Tibial artery (tissue), 4 donors: Measurements from ENCODE around the gene ARHGEF7.

ENCODE experiments used
- DNase-seq, 2 donors: peaks; one replicate each; pipeline ENCODE4 v3.0.0-alpha.2; 2019
- H3K27ac ChIP-seq, 2 donors: fragments of 200-600 bp; sonication (generic) in 1 of 2; 1 replicate in 1 of 2; 2 replicates in 1 of 2; pipeline ENCODE4 v1.5.1; 2018 to 2019; ENCODE audit warnings: mild to moderate bottlenecking in 1 of 2
- H3K27me3 ChIP-seq, 2 donors: fragments of 200-600 bp; sonication (generic) in 1 of 2; one replicate each; pipeline versions ENCODE4 v1.5.1 to v1.6.0; 2016 to 2019
- H3K36me3 ChIP-seq, 3 donors: fragments of 200-600 bp; sonication (generic) in 2 of 3; one replicate each; pipeline ENCODE4 v1.5.1; 2016 to 2019; ENCODE audit warnings: mild to moderate bottlenecking in 2 of 3
- H3K4me1 ChIP-seq, 4 donors: fragments of 200-600 bp; sonication (generic) in 2 of 4; 1 replicate in 3 of 4; 2 replicates in 1 of 4; pipeline ENCODE4 v1.5.1; 2016 to 2019
- H3K4me3 ChIP-seq, 2 donors: fragments of 200-600 bp; sonication (generic) in 1 of 2; 1 replicate in 1 of 2; 2 replicates in 1 of 2; pipeline ENCODE4 v1.5.1; 2018 to 2019; ENCODE audit warnings: mild to moderate bottlenecking in 2 of 2
- H3K9me3 ChIP-seq, 3 donors: fragments of 200-600 bp; sonication (generic) in 1 of 3; one replicate each; pipeline ENCODE4 v1.5.1; 2016 to 2019
- CTCF ChIP-seq, 2 experiments: fragments of 200-600 bp in 1 of 2; fragments of 450-650 bp in 1 of 2; IDR thresholded peaks; one replicate each; pipeline ENCODE4 v1.5.1; 2017 to 2019; ENCODE audit warnings: antibody characterized with exemption in 2 of 2, mild to moderate bottlenecking in 1 of 2, moderate library complexity in 1 of 2
- intact Hi-C: fragments of 100-400 bp; cut with DNase I; formaldehyde crosslinking; loops from one replicate; pipeline ENCODE4 v1.15.0; 2023; ENCODE audit warnings: low total_unique reads

ARHGEF7 gene

GRCh38 chr13:111291908-111292307, 176.8 kb downstream of the ARHGEF7 start:
- H3K9me3 ChIP-seq, result no peaks in the 10 kb centered on the region
- H3K36me3 ChIP-seq, result peaks cover 47 to 88% (median 87%) of the 10 kb centered on the region in 3 donors
- intact Hi-C loops, result no loop called here
- H3K27me3 ChIP-seq, result no peaks in the 10 kb centered on the region
- H3K4me3 ChIP-seq, result no peak overlapping the region
- no peak for DNase-seq
- H3K27ac ChIP-seq, result no peak overlapping the region
- no peak for TF ChIP-seq CTCF (IDR thresholded peaks at IDR 0.05)
- no peaks in the 10 kb centered on the region for H3K4me1 ChIP-seq

- Histone ChIP-seq H3K27ac (no peak overlapping the region), H3K4me1 (no peaks in the 10 kb centered on the region), H3K36me3 (peaks cover 38 to 82% (median 80%) of the 10 kb centered on the region in 3 donors), H3K4me3 (no peak overlapping the region), H3K9me3 (no peaks in the 10 kb centered on the region), H3K27me3 (no peaks in the 10 kb centered on the region)
- intact Hi-C loops, result no loop called here
- no peak for DNase-seq
- TF ChIP-seq CTCF (IDR thresholded peaks at IDR 0.05), result no peak
These were observed 177.8 kb downstream of the ARHGEF7 start for GRCh38 chr13:111292710-111293485.

GRCh38 chr13:111295886-111296285, 180.8 kb downstream of the ARHGEF7 start:
- no peak for TF ChIP-seq CTCF (IDR thresholded peaks at IDR 0.05)
- no peaks in the 10 kb centered on the region for H3K4me1 ChIP-seq
- H3K27ac ChIP-seq, result no peak overlapping the region
- DNase-seq, result no peak
- no peaks in the 10 kb centered on the region for H3K9me3 ChIP-seq
- H3K27me3 ChIP-seq, result no peaks in the 10 kb centered on the region
- no peak overlapping the region for H3K4me3 ChIP-seq
- H3K36me3 ChIP-seq, result peaks cover 37 to 81% (median 76%) of the 10 kb centered on the region in 3 donors
- intact Hi-C loops, result no loop called here

DNA sequence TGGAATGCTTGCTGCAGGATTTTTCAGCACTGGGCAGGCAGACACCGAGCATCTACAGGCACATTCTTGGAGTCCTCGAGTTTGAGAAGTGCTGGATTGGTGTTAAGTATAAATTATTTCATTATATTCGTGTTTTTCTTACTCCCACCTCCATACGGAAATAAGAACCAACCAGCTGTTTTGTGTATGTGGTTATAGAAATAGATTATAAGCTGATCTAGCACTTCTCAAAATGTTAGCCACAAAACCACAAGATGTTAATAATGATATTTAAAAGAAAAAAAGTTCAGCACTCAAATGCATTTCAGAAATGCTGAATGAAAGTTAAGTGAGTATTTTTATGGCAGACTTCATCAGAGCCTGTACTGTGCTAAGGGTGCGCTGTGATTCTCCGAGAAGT, 181.3 kb downstream of the ARHGEF7 start:
- no peak for DNase-seq
- H3K4me3 ChIP-seq, result no peak overlapping the region
- H3K27ac ChIP-seq, result no peak overlapping the region
- no peaks in the 10 kb centered on the region for H3K27me3 ChIP-seq
- peaks cover 39 to 81% (median 76%) of the 10 kb centered on the region in 3 donors for H3K36me3 ChIP-seq
- no peaks in the 10 kb centered on the region for H3K4me1 ChIP-seq
- no peak for TF ChIP-seq CTCF (IDR thresholded peaks at IDR 0.05)
- no peaks in the 10 kb centered on the region for H3K9me3 ChIP-seq
- intact Hi-C loops, result no loop called here

DNA sequence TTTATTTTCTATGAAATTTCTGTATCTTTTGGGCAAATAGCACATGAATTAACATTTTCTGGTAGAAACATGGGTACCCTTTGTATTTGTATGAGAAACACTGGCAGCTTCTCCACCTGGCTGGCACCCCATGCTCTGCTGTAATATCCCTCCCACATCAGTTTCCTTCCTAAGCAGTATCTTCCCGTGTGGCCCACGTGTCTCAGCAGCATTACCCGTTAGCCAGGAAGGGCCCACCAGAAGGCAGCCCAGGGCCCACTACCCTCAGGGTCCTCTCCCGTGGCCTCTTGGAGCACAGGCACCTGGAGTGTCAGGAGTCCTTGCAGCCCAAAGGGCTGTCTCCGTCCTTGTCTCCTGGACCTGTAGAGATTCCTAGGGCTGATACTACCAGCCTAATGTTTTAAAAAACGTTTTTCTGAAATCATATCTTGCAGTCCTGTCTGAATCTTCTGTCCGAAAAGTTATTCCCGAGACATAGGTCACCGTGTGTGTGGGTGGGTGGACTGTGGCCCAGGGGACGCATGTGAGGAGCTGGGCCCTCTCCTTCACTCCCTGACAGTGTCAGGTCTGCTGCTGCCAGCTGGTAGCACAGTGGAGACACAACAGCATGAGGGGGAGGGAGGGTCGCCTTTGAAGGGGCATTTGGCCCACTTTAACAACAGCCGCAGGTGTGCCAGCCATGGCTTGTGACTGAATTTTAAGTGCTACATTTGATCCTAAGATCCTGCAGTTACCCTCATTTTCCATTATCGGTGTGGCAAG, 183.3 kb downstream of the ARHGEF7 start:
- Histone ChIP-seq H3K36me3 (peaks cover 41 to 81% (median 76%) of the 10 kb centered on the region in 3 donors), H3K27me3 (no peaks in the 10 kb centered on the region), H3K9me3 (no peaks in the 10 kb centered on the region), H3K4me3 (no peak overlapping the region), H3K27ac (no peak overlapping the region), H3K4me1 (no peaks in the 10 kb centered on the region)
- no peak for DNase-seq
- TF ChIP-seq CTCF (IDR thresholded peaks at IDR 0.05), result no peak
- intact Hi-C loops, result no loop called here
